Measurements from ENCODE around the gene CROCC.
"Not testable (repeated sequence)": the region's sequence is repeated elsewhere in the genome, so short reads cannot be mapped to it uniquely, and the experiment has no call there.

The CROCC gene, protein sequence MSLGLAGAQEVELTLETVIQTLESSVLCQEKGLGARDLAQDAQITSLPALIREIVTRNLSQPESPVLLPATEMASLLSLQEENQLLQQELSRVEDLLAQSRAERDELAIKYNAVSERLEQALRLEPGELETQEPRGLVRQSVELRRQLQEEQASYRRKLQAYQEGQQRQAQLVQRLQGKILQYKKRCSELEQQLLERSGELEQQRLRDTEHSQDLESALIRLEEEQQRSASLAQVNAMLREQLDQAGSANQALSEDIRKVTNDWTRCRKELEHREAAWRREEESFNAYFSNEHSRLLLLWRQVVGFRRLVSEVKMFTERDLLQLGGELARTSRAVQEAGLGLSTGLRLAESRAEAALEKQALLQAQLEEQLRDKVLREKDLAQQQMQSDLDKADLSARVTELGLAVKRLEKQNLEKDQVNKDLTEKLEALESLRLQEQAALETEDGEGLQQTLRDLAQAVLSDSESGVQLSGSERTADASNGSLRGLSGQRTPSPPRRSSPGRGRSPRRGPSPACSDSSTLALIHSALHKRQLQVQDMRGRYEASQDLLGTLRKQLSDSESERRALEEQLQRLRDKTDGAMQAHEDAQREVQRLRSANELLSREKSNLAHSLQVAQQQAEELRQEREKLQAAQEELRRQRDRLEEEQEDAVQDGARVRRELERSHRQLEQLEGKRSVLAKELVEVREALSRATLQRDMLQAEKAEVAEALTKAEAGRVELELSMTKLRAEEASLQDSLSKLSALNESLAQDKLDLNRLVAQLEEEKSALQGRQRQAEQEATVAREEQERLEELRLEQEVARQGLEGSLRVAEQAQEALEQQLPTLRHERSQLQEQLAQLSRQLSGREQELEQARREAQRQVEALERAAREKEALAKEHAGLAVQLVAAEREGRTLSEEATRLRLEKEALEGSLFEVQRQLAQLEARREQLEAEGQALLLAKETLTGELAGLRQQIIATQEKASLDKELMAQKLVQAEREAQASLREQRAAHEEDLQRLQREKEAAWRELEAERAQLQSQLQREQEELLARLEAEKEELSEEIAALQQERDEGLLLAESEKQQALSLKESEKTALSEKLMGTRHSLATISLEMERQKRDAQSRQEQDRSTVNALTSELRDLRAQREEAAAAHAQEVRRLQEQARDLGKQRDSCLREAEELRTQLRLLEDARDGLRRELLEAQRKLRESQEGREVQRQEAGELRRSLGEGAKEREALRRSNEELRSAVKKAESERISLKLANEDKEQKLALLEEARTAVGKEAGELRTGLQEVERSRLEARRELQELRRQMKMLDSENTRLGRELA (N-terminal part only)

DNA sequence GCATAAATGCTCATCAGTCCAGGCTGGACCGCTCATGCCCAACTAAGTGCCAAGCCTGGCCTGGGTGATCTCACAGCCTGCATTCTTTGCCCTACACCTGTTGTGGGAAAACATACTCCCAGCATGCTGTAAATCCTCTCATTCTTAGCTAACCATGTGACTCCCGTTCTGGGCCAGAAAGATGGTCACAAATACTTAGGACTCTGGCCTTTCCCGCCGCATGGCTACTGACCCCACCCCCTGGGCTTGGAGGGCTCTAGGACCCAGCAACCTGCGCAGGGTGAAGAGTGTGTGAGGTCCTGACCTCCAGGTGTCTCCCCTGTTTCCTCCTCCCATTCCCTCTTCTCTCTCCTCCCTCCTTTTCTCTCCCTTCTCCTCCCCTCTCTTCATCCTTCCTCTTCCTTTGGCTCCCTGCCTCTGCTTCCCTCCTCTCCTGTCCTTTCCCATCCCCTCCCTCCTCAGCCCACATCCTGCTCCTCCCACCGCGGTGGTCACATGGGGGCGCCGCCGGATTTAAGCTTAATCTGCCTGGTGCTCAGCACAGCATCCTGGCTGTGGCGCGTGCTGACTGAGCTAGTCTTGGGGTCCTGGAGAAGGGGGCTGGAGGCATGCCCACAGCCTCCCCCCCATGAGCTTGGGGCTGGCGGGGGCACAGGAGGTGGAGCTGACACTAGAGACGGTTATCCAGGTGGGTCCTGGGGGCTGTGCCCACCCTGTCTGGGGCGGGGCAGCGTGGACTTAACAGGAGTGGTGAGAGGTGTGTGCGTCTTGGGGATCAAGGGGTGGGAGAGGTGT is at the start of gene CROCC:
CROCC (plus strand) TSS at position 541 of the 795 bp plus-strand sequence; CDS start at position 629, 88 bp downstream.
- DNase-seq (ENCODE audit: low spot score), result no peak

DNA sequence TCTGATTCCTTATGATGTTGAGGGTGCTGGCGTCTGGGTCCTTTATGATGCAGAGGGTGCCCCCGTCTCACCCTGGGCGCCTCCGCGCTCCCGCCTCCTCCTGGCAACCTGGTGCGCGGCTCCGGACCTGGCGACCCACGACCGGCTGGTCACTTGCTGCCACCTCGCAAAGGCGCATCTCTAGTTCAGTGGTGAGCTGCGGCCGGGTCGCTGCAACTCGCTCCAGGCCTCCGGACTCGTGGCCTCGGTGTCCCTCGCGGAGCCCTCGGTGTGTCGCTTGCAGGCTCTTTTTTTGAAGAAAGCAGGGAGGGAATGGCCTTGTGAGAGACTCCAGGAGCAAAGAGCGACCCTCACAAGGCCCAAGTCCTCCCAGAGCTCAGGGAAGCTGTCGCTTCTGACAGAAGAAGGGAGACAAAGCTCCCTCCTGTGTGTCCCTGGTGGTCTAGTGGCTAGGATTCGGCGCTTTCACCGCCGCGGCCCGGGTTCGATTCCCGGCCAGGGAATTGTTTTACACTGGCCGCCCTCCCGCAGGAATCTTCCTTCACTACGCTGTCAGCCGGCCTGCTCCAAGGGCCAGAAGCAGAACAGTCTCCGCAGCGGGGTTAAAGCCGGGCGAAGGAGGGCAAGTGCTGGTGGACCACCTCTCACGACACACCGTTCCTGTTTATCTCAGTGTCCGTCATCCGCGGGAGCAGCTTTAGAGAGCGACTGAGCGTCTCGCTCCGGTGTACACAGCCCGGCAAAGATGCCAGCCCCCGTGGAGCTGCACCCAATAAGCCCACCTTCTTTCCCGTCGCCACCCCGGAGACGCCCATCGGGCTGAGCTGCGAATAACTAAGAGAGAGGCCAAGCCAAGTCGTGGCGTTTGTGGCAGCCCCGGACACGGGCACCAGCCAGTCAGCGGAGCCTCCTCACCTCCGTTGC is 49.3 kb upstream of the CROCC start:
- DNase-seq (ENCODE audit: low spot score), result not testable (repeated sequence)

DNA sequence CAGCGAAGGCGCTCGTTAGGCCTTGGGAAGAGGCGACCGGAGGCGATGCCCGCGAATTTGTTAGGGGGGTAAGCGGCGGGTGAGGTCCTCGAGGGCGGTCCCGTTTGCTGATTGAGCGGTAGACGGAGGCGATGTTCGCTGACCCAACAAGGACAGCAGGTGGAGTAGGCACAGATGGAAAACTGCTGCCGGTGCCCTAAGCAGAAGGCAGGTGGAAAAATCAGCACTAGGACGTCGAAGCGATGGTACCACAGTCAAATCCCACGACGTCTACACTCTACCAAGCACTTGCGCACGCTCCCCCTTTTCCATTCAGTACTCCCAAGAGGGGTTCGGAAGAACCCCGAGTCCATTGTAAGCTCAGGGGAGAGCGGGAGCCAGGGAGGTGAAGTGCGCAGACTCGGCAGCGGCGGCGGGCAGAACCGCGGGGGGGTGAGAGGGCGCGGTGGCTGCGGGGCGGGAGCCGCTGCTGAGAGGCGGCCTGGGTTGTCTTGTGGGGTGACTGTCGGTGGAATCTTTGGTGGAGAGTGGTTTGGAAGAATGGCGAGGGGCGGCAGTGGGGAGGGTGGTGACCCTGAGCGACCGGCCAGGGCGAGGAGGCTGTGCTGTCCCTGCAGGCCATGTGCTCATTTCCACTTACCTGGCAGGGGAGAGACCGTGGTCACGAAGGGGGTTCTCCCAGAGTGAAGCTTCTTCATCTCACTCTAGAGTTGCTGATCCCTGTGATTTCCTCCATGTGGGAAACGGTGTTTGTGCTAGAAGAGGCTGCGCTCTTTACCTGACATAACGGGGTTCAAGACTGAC is 48.5 kb upstream of the CROCC start:
- DNase-seq (ENCODE audit: low spot score), result not testable (repeated sequence)

DNA sequence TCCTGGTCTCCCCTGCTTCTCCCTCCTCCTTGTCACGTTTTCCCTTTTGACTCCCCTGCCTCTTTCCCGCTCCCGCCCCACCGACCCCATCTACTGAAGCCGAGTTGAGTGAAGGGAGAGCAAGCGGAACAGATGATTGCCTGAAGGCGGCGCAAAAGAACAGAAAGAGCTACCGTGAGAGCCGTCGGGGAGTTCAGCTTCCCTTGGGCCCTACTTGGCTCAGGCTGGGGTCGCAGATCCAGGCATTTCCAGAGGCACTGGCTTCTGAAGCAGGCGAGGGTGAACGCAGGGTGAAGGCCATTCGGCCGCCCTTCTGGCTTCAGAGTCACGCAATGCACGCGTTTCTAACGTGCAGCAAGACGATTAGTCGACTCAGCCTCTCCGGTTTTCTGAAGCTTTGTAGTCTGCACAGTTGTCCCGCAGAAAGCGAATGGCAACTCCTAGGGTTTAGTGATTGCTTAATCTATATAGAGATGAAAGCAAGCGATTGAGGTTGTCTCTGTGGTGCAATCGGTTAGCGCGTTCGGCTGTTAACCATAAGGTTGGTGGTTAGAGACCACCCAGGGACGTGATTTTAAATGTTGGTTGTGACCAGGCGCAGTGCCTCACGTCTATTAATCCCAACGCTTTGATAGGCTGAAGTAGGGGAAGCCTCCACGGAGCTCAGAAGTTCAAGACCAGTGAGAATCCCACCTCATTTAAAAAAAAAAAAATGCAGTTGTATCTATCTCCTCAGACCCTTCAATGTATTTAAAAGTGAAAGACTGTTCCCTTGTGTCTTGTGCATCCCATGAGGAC is 46.6 kb upstream of the CROCC start:
- DNase-seq (ENCODE audit: low spot score), result not testable (repeated sequence)

DNA sequence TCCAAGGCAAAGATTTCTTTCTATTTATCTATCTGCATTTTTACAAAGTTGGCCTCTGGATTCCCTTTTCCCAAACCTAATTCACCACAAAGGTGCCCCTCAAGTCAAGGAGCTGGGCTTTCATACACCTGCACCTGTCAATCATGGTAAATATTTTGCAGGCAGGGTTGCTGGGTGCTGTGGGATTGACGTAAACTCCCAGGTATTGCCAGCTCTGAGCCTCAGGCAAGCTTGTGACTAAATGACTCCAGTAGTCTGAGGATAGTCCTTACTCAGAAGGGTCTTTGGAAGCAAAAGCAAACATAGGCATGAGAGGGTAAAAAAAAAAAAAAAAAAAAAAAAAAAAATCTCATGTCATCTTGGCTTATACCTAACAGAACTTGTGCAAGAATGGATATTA is 40.0 kb upstream of the CROCC start:
- DNase-seq (ENCODE audit: low spot score), result not testable (repeated sequence)

DNA sequence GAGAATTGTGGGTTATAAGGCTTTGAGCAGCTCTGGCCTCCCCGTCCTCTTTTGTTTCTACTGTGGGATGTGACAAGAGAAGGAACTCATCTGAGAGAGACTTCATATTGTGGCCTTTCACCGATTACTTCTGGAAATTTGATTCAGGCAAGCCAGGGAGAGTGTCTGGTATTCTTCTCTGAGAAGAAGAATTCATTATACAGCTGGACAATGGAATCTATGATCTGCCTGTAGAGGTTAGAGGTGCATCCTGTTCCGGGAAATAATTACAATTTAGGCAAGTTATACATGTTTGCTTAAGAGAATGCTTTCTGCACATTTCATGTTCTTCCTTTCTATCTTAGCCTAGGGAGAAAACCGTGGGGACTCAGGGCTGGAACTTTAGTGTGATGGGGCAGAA is 38.7 kb upstream of the CROCC start:
- DNase-seq (ENCODE audit: low spot score), result no peak

DNA sequence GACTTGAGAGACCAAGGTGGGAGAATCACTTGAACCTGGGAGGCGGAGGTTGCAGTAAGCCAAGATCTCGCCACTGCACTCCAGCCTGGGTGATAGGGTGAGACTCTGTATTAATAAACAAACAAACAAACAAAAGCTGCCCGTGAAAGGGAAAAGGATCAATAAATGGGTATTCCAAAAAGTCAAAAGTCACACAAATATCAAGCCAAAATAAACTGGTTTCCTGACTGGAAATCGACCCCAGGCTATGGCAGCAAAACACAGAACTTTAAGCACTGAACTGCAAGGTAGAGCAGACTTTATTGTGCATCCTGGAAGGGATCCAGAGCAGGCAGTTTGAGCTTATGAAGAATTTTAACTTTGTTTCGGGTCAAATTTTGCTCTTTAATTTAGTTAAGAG is 37.2 kb upstream of the CROCC start:
- DNase-seq (ENCODE audit: low spot score), result not testable (repeated sequence)

DNA sequence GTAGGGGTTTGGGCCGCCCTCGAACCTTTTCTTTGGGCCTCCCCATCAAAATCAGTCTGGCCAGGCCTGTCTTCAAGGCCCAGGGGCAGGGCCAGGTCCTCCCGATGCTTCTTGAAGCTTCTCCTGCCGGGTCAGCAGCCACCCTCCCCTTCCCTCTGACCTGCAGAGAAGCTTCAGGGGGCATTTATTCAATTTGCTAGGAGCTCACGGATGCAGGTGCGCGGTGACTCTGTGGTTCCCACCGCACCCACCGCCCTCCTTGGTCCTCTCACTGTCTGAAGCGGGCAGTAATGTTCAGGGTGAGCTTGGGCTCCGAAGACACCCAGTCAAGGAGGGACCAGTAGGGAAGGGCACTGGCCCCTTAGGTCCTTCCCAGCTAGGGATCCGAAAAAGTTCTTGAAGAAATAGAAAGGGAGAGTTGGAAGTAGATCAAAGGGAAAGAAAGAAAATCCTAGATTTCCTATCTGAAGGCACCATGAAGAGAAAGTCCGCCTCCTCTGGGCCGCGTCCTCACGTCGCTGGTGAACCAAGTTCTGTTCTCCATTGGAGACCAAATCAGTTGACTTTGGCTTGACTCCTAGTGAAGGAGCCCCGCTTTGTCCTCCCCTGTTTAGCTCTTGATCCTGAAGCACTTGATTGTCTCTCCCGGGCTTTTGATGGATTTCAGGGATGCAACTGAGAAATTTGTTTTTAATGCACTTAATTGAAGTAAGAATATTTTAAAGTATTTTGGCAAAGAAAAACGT is 34.7 kb upstream of the CROCC start:
- DNase-seq (ENCODE audit: low spot score), result no peak

DNA sequence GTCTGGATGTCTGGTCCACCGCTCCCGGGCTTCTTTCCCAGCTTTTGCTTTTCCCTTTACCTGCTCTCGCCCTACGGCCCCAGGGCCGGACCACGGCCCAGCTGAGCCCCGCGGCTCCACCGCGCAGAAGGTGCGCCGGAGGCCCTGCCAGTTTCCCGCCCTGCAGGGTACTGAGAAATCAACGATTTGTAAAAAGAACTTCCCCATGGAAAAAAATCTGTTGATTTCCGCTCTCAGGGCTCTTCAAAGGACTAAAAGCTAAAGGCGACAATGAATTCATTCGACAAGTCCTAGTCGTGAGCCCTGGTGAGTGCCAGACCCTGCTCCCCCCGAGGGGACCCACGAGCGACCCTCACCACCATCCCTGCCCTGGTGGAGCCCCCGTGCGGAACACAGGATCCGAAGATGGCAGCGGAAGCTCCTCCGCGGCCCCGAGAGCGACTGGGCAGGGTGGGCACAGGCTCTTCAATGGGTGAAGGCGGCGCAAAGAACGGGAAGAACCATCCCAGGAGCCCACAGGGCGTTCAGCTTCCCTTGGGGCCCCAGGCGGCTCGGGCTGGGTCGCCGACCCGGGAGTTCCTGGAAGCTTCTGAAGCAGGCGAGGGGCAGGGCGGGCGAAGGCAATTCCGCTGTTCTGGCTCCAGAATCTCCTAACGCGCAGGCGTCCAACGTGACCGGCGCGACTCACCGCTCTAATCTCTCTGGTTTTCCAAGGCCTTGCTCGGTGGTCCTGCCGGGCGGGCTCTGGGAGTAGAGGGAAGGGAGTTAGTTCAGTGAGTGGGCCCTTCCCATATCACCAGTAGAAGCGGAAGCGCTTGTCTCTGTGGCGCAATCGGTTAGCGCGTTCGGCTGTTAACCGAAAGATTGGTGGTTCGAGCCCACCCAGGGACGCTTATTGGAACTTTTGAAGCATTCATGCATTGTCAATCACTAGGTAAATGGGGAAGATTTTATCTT is 32.6 kb upstream of the CROCC start:
- peak; percentile 64 for DNase-seq (ENCODE audit: low spot score)

DNA sequence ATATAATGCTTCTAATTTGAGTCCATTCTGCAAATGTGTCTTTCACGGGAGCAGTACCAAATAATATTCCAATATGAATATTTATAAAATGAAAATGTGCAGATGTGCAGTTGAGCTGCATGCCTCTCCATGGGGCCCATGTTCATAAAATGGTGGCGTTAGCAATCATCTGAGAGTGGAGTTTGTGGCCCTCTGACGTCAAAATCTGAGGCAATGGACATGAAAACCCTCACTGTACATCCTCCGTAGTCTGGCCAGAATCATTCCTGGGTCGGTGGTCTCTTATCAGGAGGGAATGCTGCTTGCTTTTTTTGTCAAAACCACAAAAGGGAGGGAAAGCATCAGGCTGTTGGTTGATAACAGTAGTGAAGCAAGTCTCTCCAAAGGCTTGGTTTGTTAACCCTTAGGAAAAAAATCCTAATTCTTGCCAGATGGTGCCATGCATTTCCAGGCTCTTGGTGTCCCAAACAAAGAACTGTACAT is 31.2 kb upstream of the CROCC start:
- DNase-seq (ENCODE audit: low spot score), result not testable (repeated sequence)

DNA sequence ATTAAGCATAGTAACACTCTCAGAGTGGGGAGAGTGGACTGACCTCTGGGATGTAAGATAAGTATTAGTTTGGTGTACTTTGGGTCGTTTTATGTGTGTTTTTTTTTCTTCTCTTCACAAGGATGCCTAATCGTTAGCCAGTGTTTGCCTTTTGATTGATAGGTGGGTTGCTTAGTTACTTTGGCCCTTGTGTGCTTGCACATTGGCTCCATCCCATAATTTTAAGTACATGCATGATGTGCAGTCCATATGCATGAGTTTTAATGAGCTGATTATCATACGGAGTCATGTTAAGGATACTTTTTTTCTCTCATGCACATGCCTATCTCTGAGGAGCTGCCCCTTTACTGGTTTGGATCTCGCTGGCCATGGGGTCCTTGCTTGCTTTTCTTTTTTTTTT is 30.7 kb upstream of the CROCC start:
- not testable (repeated sequence) for DNase-seq (ENCODE audit: low spot score)

DNA sequence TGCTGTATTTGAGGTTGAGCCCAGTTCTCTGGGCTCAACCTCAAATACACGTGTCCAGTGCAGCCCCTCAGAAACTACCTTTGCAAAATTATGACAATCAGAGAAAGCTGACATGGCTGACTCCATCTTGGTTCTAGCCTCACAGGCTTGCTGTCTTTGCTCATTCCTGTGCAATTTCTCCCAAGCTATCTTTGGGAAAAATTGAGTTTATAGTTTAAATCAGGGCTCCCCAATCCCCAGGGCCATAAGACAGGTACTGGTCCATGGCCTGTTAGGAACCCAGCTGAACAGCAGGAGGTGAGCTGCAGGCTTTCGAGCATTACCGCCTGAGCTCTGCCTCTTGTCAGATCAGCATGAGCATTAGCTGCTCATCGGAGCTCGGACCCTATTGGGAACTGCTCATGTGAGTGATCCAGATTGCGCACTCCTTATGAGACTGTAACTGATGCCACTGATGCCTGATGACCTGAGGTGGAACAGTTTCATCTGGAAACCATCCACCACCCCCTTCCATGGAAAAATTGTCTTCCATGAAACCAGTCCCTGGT is 28.7 kb upstream of the CROCC start:
- DNase-seq (ENCODE audit: low spot score), result not testable (repeated sequence)

DNA sequence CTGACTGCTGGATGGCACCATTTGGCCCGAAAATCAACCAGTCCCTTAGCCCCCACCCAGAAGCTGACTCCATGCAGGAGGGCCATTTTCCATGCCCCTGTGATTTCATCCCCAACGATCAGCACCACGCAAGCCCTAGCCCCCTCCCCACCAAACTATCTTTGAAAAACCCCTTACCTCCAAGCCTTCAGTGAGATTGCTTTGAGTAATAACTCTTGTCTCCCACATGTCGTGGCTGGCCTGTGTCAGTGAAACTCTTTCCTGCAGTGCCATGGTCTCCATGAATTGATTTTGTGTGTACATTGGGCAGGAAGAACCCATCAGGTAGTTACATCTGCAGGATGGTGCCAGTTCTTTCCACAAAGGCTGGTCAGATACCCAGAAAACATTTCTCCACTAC is 27.9 kb upstream of the CROCC start:
- DNase-seq (ENCODE audit: low spot score), result not testable (repeated sequence)

DNA sequence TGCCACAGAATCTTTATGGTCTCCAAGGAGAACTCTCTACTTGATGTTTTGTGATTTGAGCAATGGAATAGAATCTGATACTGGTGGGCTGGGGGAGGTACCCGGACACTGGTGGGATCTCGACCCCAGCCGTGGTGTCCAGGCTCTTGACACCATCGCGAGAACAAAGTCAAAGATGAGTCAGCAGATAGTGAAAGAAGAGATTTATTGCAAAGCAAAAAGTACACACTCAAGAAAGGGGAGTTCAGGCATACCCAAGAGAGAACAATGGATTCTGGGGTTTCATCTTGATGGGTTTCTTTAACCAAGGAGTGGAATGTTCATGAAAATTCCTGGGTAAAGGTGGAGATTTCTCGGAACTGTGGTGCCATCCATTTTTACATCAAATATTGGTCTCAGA is 27.4 kb upstream of the CROCC start:
- not testable (repeated sequence) for DNase-seq (ENCODE audit: low spot score)

DNA sequence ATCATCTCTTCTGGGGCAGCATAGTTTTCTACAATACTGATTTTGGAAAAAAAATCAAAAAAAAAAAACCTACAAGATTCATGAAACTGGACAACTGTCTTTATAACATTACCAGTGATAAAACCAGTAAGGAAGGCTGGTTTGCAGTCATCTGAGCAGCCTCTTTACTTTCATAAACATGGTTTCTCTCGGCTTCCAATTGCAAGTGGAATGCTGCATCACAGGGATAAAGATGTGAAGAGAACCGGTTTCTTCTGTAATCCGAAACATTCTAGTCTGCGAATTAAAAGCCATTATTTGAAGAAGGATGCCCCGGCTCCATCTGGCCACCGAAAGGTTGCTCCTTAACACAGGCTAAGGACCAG is 26.5 kb upstream of the CROCC start:
- DNase-seq (ENCODE audit: low spot score), result not testable (repeated sequence)
